WERI-Rb-1 (cell line): ENCODE results near the gene COL6A3.

Experiments used
- DNase-seq: peaks from one replicate; pipeline ENCODE4 v3.0.0-alpha.2; 2020
- H3K27ac ChIP-seq: fragments of 250-450 bp; sonication (Bioruptor Pico); 2 replicates; pipeline ENCODE4 v1.5.1; 2020; ENCODE audit warnings: mild to moderate bottlenecking, moderate library complexity
- H3K27me3 ChIP-seq: fragments of 250-450 bp; sonication (Bioruptor Pico); 2 replicates; pipeline ENCODE4 v1.5.1; 2021; ENCODE audit warnings: mild to moderate bottlenecking, low read depth, moderate library complexity; ENCODE audit not compliant: insufficient read depth, severe bottlenecking
- H3K36me3 ChIP-seq: fragments of 250-450 bp; sonication (Bioruptor Pico); 2 replicates; pipeline ENCODE4 v1.5.1; 2020; ENCODE audit warnings: mild to moderate bottlenecking, moderate library complexity
- H3K4me3 ChIP-seq: 2 replicates; pipeline ENCODE4 v1.5.1; 2011; ENCODE audit warnings: low read depth, mild to moderate bottlenecking, control low read depth, low read length
- H3K9me3 ChIP-seq: fragments of 250-450 bp; sonication (Bioruptor Pico); 2 replicates; pipeline ENCODE4 v1.5.1; 2021; ENCODE audit warnings: mild to moderate bottlenecking, moderate library complexity; ENCODE audit not compliant: severe bottlenecking
- CTCF ChIP-seq: IDR thresholded peaks from 2 replicates; pipeline ENCODE4 v1.5.1; 2011; ENCODE audit warnings: low read depth, mild to moderate bottlenecking, control low read depth, inconsistent platforms, low read length

The COL6A3 gene

GRCh38 chr2:237450583-237450982 is 36.6 kb upstream of the COL6A3 start:
- TF ChIP-seq CTCF, result no peak
- H3K27ac ChIP-seq, result no peak overlapping the region
- H3K36me3 ChIP-seq, result no peaks in the 10 kb centered on the region
- H3K4me3 ChIP-seq, result no peak overlapping the region
- DNase-seq, result no peak
- H3K9me3 ChIP-seq, result peaks cover 5% of the 10 kb centered on the region
- peaks cover 95% of the 10 kb centered on the region for H3K27me3 ChIP-seq

- Histone ChIP-seq H3K36me3 (no peaks in the 10 kb centered on the region), H3K27ac (no peak overlapping the region), H3K4me3 (no peak overlapping the region), H3K9me3 (peaks cover 5% of the 10 kb centered on the region), H3K27me3 (peaks cover 95% of the 10 kb centered on the region)
- no peak for DNase-seq
- no peak for TF ChIP-seq CTCF
These were observed 36.1 kb upstream of the COL6A3 start for GRCh38 chr2:237450108-237450507.

- Histone ChIP-seq H3K27me3 (peaks cover 95% of the 10 kb centered on the region), H3K36me3 (no peaks in the 10 kb centered on the region), H3K4me3 (no peak overlapping the region), H3K9me3 (peaks cover 5% of the 10 kb centered on the region), H3K27ac (no peak overlapping the region)
- DNase-seq, result no peak
- no peak for TF ChIP-seq CTCF
These were observed 35.4 kb upstream of the COL6A3 start for GRCh38 chr2:237449193-237449881.

- TF ChIP-seq CTCF, result no peak
- DNase-seq, result no peak
These were observed 34.7 kb upstream of the COL6A3 start for GRCh38 chr2:237448626-237449025.

GRCh38 chr2:237448171-237448570 is 34.2 kb upstream of the COL6A3 start:
- TF ChIP-seq CTCF, result no peak
- no peaks in the 10 kb centered on the region for H3K36me3 ChIP-seq

More at GRCh38 chr2:237448626-237449025, 34.7 kb upstream of the COL6A3 start:
- Histone ChIP-seq H3K27ac (no peak overlapping the region), H3K36me3 (no peaks in the 10 kb centered on the region), H3K27me3 (peaks cover 95% of the 10 kb centered on the region), H3K4me3 (no peak overlapping the region), H3K9me3 (peaks cover 5% of the 10 kb centered on the region)

GRCh38 chr2:237447496-237447895 is 33.5 kb upstream of the COL6A3 start:
- peaks cover 5% of the 10 kb centered on the region for H3K9me3 ChIP-seq
- peaks cover 95% of the 10 kb centered on the region for H3K27me3 ChIP-seq
- DNase-seq, result no peak
- no peak for TF ChIP-seq CTCF
- no peaks in the 10 kb centered on the region for H3K36me3 ChIP-seq
- no peak overlapping the region for H3K27ac ChIP-seq
- H3K4me3 ChIP-seq, result no peak overlapping the region

More at GRCh38 chr2:237448171-237448570, 34.2 kb upstream of the COL6A3 start:
- DNase-seq, result no peak
- Histone ChIP-seq H3K9me3 (peaks cover 5% of the 10 kb centered on the region), H3K27ac (no peak overlapping the region), H3K4me3 (no peak overlapping the region), H3K27me3 (peaks cover 94% of the 10 kb centered on the region)
